ENCODE data around the gene TMEM231.

The TMEM231 gene

DNA sequence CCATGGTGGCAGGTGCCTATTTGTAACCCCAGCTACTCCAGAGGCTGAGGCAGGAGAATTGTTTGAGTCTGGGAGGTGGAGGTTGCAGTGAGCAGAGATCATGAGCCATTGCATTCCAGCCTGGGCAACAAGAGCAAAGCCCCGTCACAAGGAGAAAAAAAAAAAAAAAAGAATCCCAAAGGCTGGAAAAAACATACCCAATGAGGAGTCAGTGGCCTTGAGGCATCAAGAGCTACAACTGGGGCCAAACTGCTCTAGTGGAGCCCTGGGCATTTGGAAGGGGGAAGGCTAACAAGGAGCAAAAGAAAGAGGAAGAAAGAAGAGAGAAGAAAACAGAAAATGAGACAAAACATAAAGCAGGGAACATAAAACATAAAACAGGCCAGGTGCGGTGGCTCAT, 67.7 kb downstream of the TMEM231 start:
- no peak for DNase-seq (ENCODE audit: low read depth in 2 of 2)

All from stimulated activated CD8-positive, alpha-beta memory T cell treated with anti-CD3 and anti-CD28 coated beads, Interleukin-7, amount 100 ng/mL, for 1 hour (primary cell).